Stimulated activated CD8-positive, alpha-beta memory T cell treated with anti-CD3 and anti-CD28 coated beads, Interleukin-15, amount 100 ng/mL, for 24 hours (primary cell): ENCODE measurements around the gene ITSN1.
A peak's percentile ranks its signal among the peaks of the same experiment; 100 is the strongest.
"Not testable (repeated sequence)": the region's sequence is repeated elsewhere in the genome, so short reads cannot be mapped to it uniquely, and the experiment has no call there.

Source experiments
- DNase-seq: peaks from one replicate; pipeline ENCODE4 v3.0.0-alpha.2; 2020; ENCODE audit warnings: low read depth

The ITSN1 gene

GRCh38 chr21:33642027-33642895 is at the start of gene ITSN1:
Gene ITSN1 (plus strand): TSS chr21:33642501. CDS start chr21:33718829, 76,328 bp downstream.
- DNase-seq = peak; percentile 96

GRCh38 chr21:33598051-33598450 is 44.2 kb upstream of the ITSN1 start:
- DNase-seq = no peak

- no peak for DNase-seq
Observed at GRCh38 chr21:33608559-33608958, 33.7 kb upstream of the ITSN1 start.

- no peak for DNase-seq
Observed at GRCh38 chr21:33611006-33611744, 31.1 kb upstream of the ITSN1 start.

GRCh38 chr21:33617565-33617964 is 24.7 kb upstream of the ITSN1 start:
- DNase-seq = not testable (repeated sequence)

- DNase-seq = no peak
Observed at GRCh38 chr21:33618407-33618806, 23.9 kb upstream of the ITSN1 start.

GRCh38 chr21:33619726-33620125 is 22.6 kb upstream of the ITSN1 start:
- DNase-seq = no peak

- DNase-seq = no peak
Observed at GRCh38 chr21:33622253-33622652, 20.0 kb upstream of the ITSN1 start.

GRCh38 chr21:33626151-33626550 is 16.1 kb upstream of the ITSN1 start:
- not testable (repeated sequence) for DNase-seq

- no peak for DNase-seq
Observed at GRCh38 chr21:33634254-33634653, 8.0 kb upstream of the ITSN1 start.

GRCh38 chr21:33640697-33641351 is 1.5 kb upstream of the ITSN1 start:
- no peak for DNase-seq

GRCh38 chr21:33641352-33642026 is 812 bp upstream of the ITSN1 start, which contains the start of gene CRYZL1:
Gene CRYZL1 (minus strand): TSS chr21:33641741. CDS start chr21:33631551, 10,190 bp downstream.
- peak; percentile 96 for DNase-seq

- DNase-seq = no peak
Observed at GRCh38 chr21:33642896-33643657, 776 bp downstream of the ITSN1 start.

GRCh38 chr21:33643658-33644311 is 1.5 kb downstream of the ITSN1 start:
- no peak for DNase-seq

- DNase-seq = no peak
Observed at GRCh38 chr21:33644383-33645074, 2.2 kb downstream of the ITSN1 start.

- DNase-seq = no peak
Observed at GRCh38 chr21:33645730-33646129, 3.4 kb downstream of the ITSN1 start.

- DNase-seq = no peak
Observed at GRCh38 chr21:33647587-33647986, 5.3 kb downstream of the ITSN1 start.

GRCh38 chr21:33648555-33648954 is 6.3 kb downstream of the ITSN1 start:
- no peak for DNase-seq

GRCh38 chr21:33650230-33650629 is 7.9 kb downstream of the ITSN1 start:
- no peak for DNase-seq

GRCh38 chr21:33650929-33651509 is 8.7 kb downstream of the ITSN1 start:
- DNase-seq = no peak
